B cell (primary cell): ENCODE measurements around the gene GRIP2.

Experiments used
- EZH2 ChIP-seq: IDR thresholded peaks from 2 replicates; pipeline ENCODE4 v1.6.1; 2012; ENCODE audit warnings: borderline replicate concordance, low read depth, mild to moderate bottlenecking, moderate library complexity, low read length; ENCODE audit not compliant: insufficient read depth, poor library complexity, severe bottlenecking
- TF ChIP-seq, protein P1 (sequence below): fragments of 200-600 bp; IDR thresholded peaks from one replicate; pipeline ENCODE4 v1.8.0; 2022; ENCODE audit warnings: antibody characterized with exemption, mild to moderate bottlenecking

GRCh38 chr3:14454639-14455310 is 85.4 kb downstream of the GRIP2 start:
- TF ChIP-seq, protein P1, sequence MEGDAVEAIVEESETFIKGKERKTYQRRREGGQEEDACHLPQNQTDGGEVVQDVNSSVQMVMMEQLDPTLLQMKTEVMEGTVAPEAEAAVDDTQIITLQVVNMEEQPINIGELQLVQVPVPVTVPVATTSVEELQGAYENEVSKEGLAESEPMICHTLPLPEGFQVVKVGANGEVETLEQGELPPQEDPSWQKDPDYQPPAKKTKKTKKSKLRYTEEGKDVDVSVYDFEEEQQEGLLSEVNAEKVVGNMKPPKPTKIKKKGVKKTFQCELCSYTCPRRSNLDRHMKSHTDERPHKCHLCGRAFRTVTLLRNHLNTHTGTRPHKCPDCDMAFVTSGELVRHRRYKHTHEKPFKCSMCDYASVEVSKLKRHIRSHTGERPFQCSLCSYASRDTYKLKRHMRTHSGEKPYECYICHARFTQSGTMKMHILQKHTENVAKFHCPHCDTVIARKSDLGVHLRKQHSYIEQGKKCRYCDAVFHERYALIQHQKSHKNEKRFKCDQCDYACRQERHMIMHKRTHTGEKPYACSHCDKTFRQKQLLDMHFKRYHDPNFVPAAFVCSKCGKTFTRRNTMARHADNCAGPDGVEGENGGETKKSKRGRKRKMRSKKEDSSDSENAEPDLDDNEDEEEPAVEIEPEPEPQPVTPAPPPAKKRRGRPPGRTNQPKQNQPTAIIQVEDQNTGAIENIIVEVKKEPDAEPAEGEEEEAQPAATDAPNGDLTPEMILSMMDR: no peak
- TF ChIP-seq EZH2: no peak
